PC-9 (cell line): ENCODE results near the gene TSHZ2. TPM values are rescaled to one million over a fixed set of nuclear protein-coding genes. Genes with fewer than 3 reads are reported as not detected.

ENCODE experiments used
- BruUV-seq: library from RNA; stranded (reverse); fragments of 400-500 nt; replicated peaks from 2 replicates; lab custom pipeline; 2021; lab: Mats Ljungman, UMichigan
- CTCF ChIA-PET: fragments of 300-600 bp; sonication (Branson Sonifier 250); formaldehyde crosslinking; loops from one replicate; lab custom pipeline; 2022; ENCODE audit warnings: antibody characterized with exemption; lab: Charles Lee
- POLR2A ChIA-PET: fragments of 300-600 bp; sonication (Branson Sonifier 250); formaldehyde crosslinking; loops from one replicate; lab custom pipeline; 2022; ENCODE audit warnings: antibody characterized with exemption; ENCODE audit not compliant: unreplicated experiment; lab: Charles Lee
- DNase-seq, 2 experiments: peaks; one replicate each; pipeline versions ENCODE4 v3.0.0 to v3.0.0-alpha.2; 2015 to 2022; ENCODE audit warnings: mixed read lengths in 1 of 2
- H2AFZ ChIP-seq: fragments of 200-600 bp; sonication (generic); 2 replicates; pipeline ENCODE4 v1.8.1; 2017; ENCODE audit warnings: antibody characterized with exemption
- H3F3A ChIP-seq: fragments of 200-600 bp; sonication (generic); 2 replicates; pipeline ENCODE4 v1.8.1; 2017; ENCODE audit warnings: antibody characterized with exemption, mild to moderate bottlenecking, low read depth; ENCODE audit not compliant: insufficient read depth
- H3K27ac ChIP-seq: fragments of 200-600 bp; sonication (generic); 2 replicates; pipeline ENCODE4 v1.6.1; 2016; ENCODE audit warnings: mixed run types
- H3K27me3 ChIP-seq: fragments of 200-600 bp; sonication (generic); 2 replicates; pipeline ENCODE4 v1.6.1; 2016; ENCODE audit warnings: low read depth, mixed run types; ENCODE audit not compliant: insufficient read depth
- H3K36me3 ChIP-seq: fragments of 200-600 bp; sonication (generic); 2 replicates; pipeline ENCODE4 v1.6.1; 2016; ENCODE audit warnings: low read depth, mixed run types
- H3K4me1 ChIP-seq: fragments of 200-600 bp; sonication (generic); replicated peaks from 2 replicates; pipeline ENCODE4 v1.6.1; 2016; ENCODE audit warnings: mixed run types; ENCODE audit not compliant: insufficient read depth
- H3K4me2 ChIP-seq: fragments of 200-600 bp; sonication (generic); 2 replicates; pipeline ENCODE4 v1.6.1; 2017; ENCODE audit warnings: mixed run types
- H3K4me3 ChIP-seq: fragments of 200-600 bp; sonication (generic); 2 replicates; pipeline ENCODE4 v1.6.1; 2016; ENCODE audit warnings: mixed run types
- H3K79me2 ChIP-seq: fragments of 200-600 bp; sonication (generic); 2 replicates; pipeline ENCODE4 v1.6.1; 2017; ENCODE audit warnings: low read depth, mixed run types
- H3K9me2 ChIP-seq: fragments of 200-600 bp; sonication (generic); 2 replicates; pipeline ENCODE4 v1.8.1; 2017; ENCODE audit warnings: mild to moderate bottlenecking; ENCODE audit not compliant: insufficient read depth
- H3K9me3 ChIP-seq: fragments of 200-600 bp; sonication (generic); 2 replicates; pipeline ENCODE4 v1.8.1; 2016; ENCODE audit warnings: low read depth; ENCODE audit not compliant: insufficient read depth
- H4K20me1 ChIP-seq: fragments of 200-600 bp; sonication (generic); 2 replicates; pipeline ENCODE4 v1.8.1; 2017; ENCODE audit not compliant: insufficient read depth
- CTCF ChIP-seq: fragments of 200-600 bp; sonication (generic); conservative IDR thresholded peaks from 2 replicates; pipeline ENCODE4 v1.6.1; 2017; ENCODE audit warnings: mixed run types, antibody characterized with exemption, mild to moderate bottlenecking, moderate library complexity
- EZH2 ChIP-seq: fragments of 200-600 bp; sonication (generic); IDR thresholded peaks from 2 replicates; pipeline ENCODE4 v1.8.0; 2017; ENCODE audit warnings: antibody characterized with exemption, low read depth
- intact Hi-C: fragments of 100-400 bp; cut with micrococcal nuclease; formaldehyde crosslinking; loops from one replicate; pipeline ENCODE4 v1.10.0; 2022; ENCODE audit not compliant: unreplicated experiment
- total RNA-seq: library from RNA; stranded (reverse); gene quantifications from 2 replicates; pipeline ENCODE4 v1.2.3, GENCODE V29; 2021

Gene TSHZ2
- total RNA-seq, 1 experiment from 2014 or later = not detected

- Histone ChIP-seq H3K27ac (no peak overlapping the region), H3K4me3 (no peak overlapping the region), H3K9me2 (no peaks in the 10 kb centered on the region), H3F3A (no peaks in the 10 kb centered on the region), H3K4me2 (no peak overlapping the region), H3K79me2 (no peaks in the 10 kb centered on the region), H3K9me3 (no peaks in the 10 kb centered on the region), H3K27me3 (peaks cover 80% of the 10 kb centered on the region), H2AFZ (no peak overlapping the region), H4K20me1 (peaks cover 3% of the 10 kb centered on the region; the same call in 1 of the 2 replicates), H3K4me1 (no peaks in the 10 kb centered on the region), H3K36me3 (no peaks in the 10 kb centered on the region)
- intact Hi-C loops = no loop called here
- BruUV-seq = no TSS peak
- no peak for TF ChIP-seq CTCF
- no peak for DNase-seq
- POLR2A ChIA-PET = no interaction called here
- CTCF ChIA-PET = no interaction called here
Measured at GRCh38 chr20:53370345-53370961, 398.3 kb downstream of the TSHZ2 start.

- no peak for DNase-seq
- H3K4me1 ChIP-seq = no peaks in the 10 kb centered on the region
- H3F3A ChIP-seq = no peaks in the 10 kb centered on the region
- H2AFZ ChIP-seq = no peak overlapping the region
- TF ChIP-seq EZH2 (no peak), CTCF (no peak)
- no peaks in the 10 kb centered on the region for H3K79me2 ChIP-seq
- ChIA-PET POLR2A (no interaction called here), CTCF (no interaction called here)
- intact Hi-C loops = no loop called here
- no peak overlapping the region for H3K27ac ChIP-seq
- BruUV-seq = no TSS peak
- H3K9me2 ChIP-seq = no peaks in the 10 kb centered on the region
- H3K4me2 ChIP-seq = no peak overlapping the region
- H3K27me3 ChIP-seq = peaks cover 72% of the 10 kb centered on the region
- H3K4me3 ChIP-seq = no peak overlapping the region
- H4K20me1 ChIP-seq = peaks cover 3% of the 10 kb centered on the region; the same call in 1 of the 2 replicates
- H3K36me3 ChIP-seq = no peaks in the 10 kb centered on the region
- H3K9me3 ChIP-seq = no peaks in the 10 kb centered on the region
Measured at GRCh38 chr20:53371216-53371615, 399.1 kb downstream of the TSHZ2 start.

- TF ChIP-seq EZH2 (no peak), CTCF (no peak)
- H3K4me3 ChIP-seq = no peak overlapping the region
- H3K9me2 ChIP-seq = no peaks in the 10 kb centered on the region
- H3K4me1 ChIP-seq = no peaks in the 10 kb centered on the region
- no peaks in the 10 kb centered on the region for H3K36me3 ChIP-seq
- BruUV-seq = no TSS peak
- H3K27ac ChIP-seq = no peak overlapping the region
- H3K79me2 ChIP-seq = no peaks in the 10 kb centered on the region
- H3K27me3 ChIP-seq = peaks cover 67% of the 10 kb centered on the region
- ChIA-PET POLR2A (no interaction called here), CTCF (no interaction called here)
- no peak for DNase-seq
- intact Hi-C loops = no loop called here
- H4K20me1 ChIP-seq = peaks cover 3% of the 10 kb centered on the region; the same call in 1 of the 2 replicates
- no peak overlapping the region for H3K4me2 ChIP-seq
- no peaks in the 10 kb centered on the region for H3F3A ChIP-seq
- no peak overlapping the region for H2AFZ ChIP-seq
- no peaks in the 10 kb centered on the region for H3K9me3 ChIP-seq
Measured at GRCh38 chr20:53376021-53376420, 403.9 kb downstream of the TSHZ2 start.
